Spleen (tissue), 11 donors: ENCODE measurements around the gene GPR137. TPM values are rescaled to one million over a fixed set of nuclear protein-coding genes. Genes with fewer than 3 reads are reported as not detected.

Source experiments
- DNase-seq: peaks from one replicate; pipeline ENCODE4 v3.0.0-alpha.2; 2020
- H3K27ac ChIP-seq, 8 donors: fragments of 200-600 bp; sonication (generic) in 7 of 8; 1 replicate in 4 of 8; 2 replicates in 4 of 8; pipeline versions ENCODE4 v1.5.0 to v1.8.0; 2016 to 2021; ENCODE audit warnings: inconsistent platforms in 4 of 8, mild to moderate bottlenecking in 4 of 8, moderate library complexity in 1 of 8
- H3K27me3 ChIP-seq, 7 donors: fragments of 200-600 bp; sonication (generic) in 6 of 7; replicated peaks in 1 of 7; 1 replicate in 4 of 7; 2 replicates in 3 of 7; pipeline versions ENCODE4 v1.5.0 to v1.8.0; 2016 to 2021; ENCODE audit warnings: inconsistent platforms in 3 of 7, mild to moderate bottlenecking in 1 of 7
- H3K36me3 ChIP-seq, 6 donors: fragments of 200-600 bp; sonication (generic) in 5 of 6; 1 replicate in 4 of 6; 2 replicates in 2 of 6; pipeline versions ENCODE4 v1.5.0 to v1.8.0; 2016 to 2021; ENCODE audit warnings: inconsistent platforms in 2 of 6
- H3K4me1 ChIP-seq, 6 donors: fragments of 200-600 bp; sonication (generic) in 5 of 6; 1 replicate in 3 of 6; 2 replicates in 3 of 6; pipeline versions ENCODE4 v1.5.0 to v1.8.0; 2016 to 2021; ENCODE audit warnings: inconsistent platforms in 3 of 6
- H3K4me3 ChIP-seq, 8 donors: fragments of 200-600 bp; sonication (generic) in 7 of 8; 1 replicate in 4 of 8; 2 replicates in 4 of 8; pipeline versions ENCODE4 v1.5.0 to v1.8.0; 2016 to 2021; ENCODE audit warnings: inconsistent platforms in 4 of 8, mild to moderate bottlenecking in 4 of 8, moderate library complexity in 2 of 8
- H3K9me3 ChIP-seq, 8 donors: fragments of 200-600 bp; sonication (generic) in 7 of 8; 1 replicate in 4 of 8; 2 replicates in 4 of 8; pipeline versions ENCODE4 v1.5.0 to v1.8.0; 2016 to 2021; ENCODE audit warnings: inconsistent platforms in 4 of 8
- CTCF ChIP-seq, 11 experiments: fragments of 200-600 bp in 7 of 11; fragments of 450-650 bp in 4 of 11; sonication (generic) in 4 of 11; IDR thresholded peaks in 8 of 11; conservative IDR thresholded peaks in 3 of 11; 1 replicate in 7 of 11; 2 replicates in 4 of 11; pipeline versions ENCODE4 v1.4.0 to v1.8.0; 2016 to 2021; ENCODE audit warnings: antibody characterized with exemption in 11 of 11, inconsistent platforms in 4 of 11, mild to moderate bottlenecking in 1 of 11
- POLR2A ChIP-seq, 3 donors: fragments of 450-650 bp; IDR thresholded peaks; one replicate each; pipeline ENCODE4 v1.5.1; 2017; ENCODE audit warnings: antibody characterized with exemption in 3 of 3, mild to moderate bottlenecking in 1 of 3
- POLR2AphosphoS5 ChIP-seq, 3 donors: sonication (generic); formaldehyde crosslinking; IDR thresholded peaks; one replicate each; pipeline ENCODE4 v1.5.1; 2017; ENCODE audit warnings: antibody characterized with exemption in 3 of 3
- WGBS, 5 donors: extraction: QIAGEN DNeasy Blood & Tissue Kit in 3 of 5; methylation state at CpG; one replicate each; pipeline versions ENCODE4 v1.1.5 to v1.1.7; 2013 to 2018; 5-methylcytosine and 5-hydroxymethylcytosine counted together
- intact Hi-C: fragments of 100-400 bp; cut with DNase I; formaldehyde crosslinking; loops from one replicate; pipeline ENCODE4 v1.15.0; 2023; ENCODE audit warnings: low total_unique reads
- polyA plus RNA-seq, 3 donors: library from polyadenylated mRNA; stranded (reverse); fragments of 200-250 nt; gene quantifications; one replicate each; pipeline ENCODE4 v1.2.1, GENCODE V29; 2013
- total RNA-seq, 7 donors: library from RNA; depleted of rRNA in 3 of 7; stranded (reverse); fragments of >200 nt in 3 of 7; fragmentation: NEBNext Ultra II Directional in 4 of 7; extraction: Animal tissue kit (Norgen Biotek cat#: 25700) in 4 of 7; gene quantifications; one replicate each; pipeline versions ENCODE4 v1.1.0 to v1.2.1, GENCODE V29; 2016 to 2021
- donor health status: healthy with polysubstance abuse.
- donor health status: DM: no; HTN: no; CAD: no; lungs with moderate emphysema.
- donor health status: DM: no; HTN: no; CAD: no.
- donor health status: Bipolar disorder and iron deficiency.
- donor health status: healthy.
- donor health status: DM: no; HTN: no; CAD: no.
- donor health status: DM: yes; HTN: yes; CAD: no.

Gene GPR137
- total and polyA plus RNA-seq, 10 donors: 13.7 to 37.2 (median 28.1) TPM

GRCh38 chr11:64238999-64239398 is 46.6 kb upstream of the GPR137 start:
- TF ChIP-seq POLR2AphosphoS5 (IDR thresholded peaks at IDR 0.05): peak in 1 of 3 donors; percentile 61
- TF ChIP-seq POLR2A (IDR thresholded peaks at IDR 0.05): no peak
- H3K27ac ChIP-seq: peak overlapping the region; percentile 43 to 100 (median 98)
- H3K9me3 ChIP-seq: no peaks in the 10 kb centered on the region
- peaks cover 19 to 85% (median 65%) of the 10 kb centered on the region in 6 donors for H3K4me1 ChIP-seq
- no peak for DNase-seq
- peak overlapping the region in 1 of 8 donors; percentile 35 for H3K4me3 ChIP-seq
- H3K27me3 ChIP-seq: no peaks in the 10 kb centered on the region
- H3K36me3 ChIP-seq: peaks cover 0 to 46% (median 26%) of the 10 kb centered on the region in 6 donors
- 47 to 79% (median 66%) methylated on average over 5 of the region's 5 CpGs for WGBS, 5 donors
- intact Hi-C loops: no loop called here

- intact Hi-C loops: no loop called here
- Histone ChIP-seq H3K27ac (peak overlapping the region; percentile 86 to 100 (median 98)), H3K4me1 (peaks cover 20 to 90% (median 67%) of the 10 kb centered on the region in 6 donors), H3K27me3 (no peaks in the 10 kb centered on the region), H3K9me3 (no peaks in the 10 kb centered on the region), H3K4me3 (peak overlapping the region in 5 of 8 donors; percentile 83 to 99 (median 94)), H3K36me3 (peaks cover 0 to 54% (median 28%) of the 10 kb centered on the region in 6 donors)
- DNase-seq: no peak
- TF ChIP-seq POLR2AphosphoS5 (IDR thresholded peaks at IDR 0.05) (peak in 2 of 3 donors; percentile 15 to 62), CTCF (IDR thresholded peaks at IDR 0.05 in 8 of 11, conservative IDR thresholded peaks at IDR 0.05 in 3 of 11) (no peak)
- WGBS, 5 donors: 56 to 72% (median 59%) methylated on average over 11 of the region's 11 CpGs
These were observed 45.8 kb upstream of the GPR137 start for GRCh38 chr11:64239662-64240434.

- peak within 1 kb of the TSS; percentile 86 to 100 (median 98) for H3K27ac ChIP-seq
- peak within 1 kb of the TSS; percentile 71 to 99 (median 86) for H3K4me3 ChIP-seq
- peak; percentile 100 for DNase-seq
- TF ChIP-seq POLR2A (IDR thresholded peaks at IDR 0.05) (peak in 2 of 3 donors; percentile 26 to 39), CTCF (IDR thresholded peaks at IDR 0.05 in 8 of 11, conservative IDR thresholded peaks at IDR 0.05 in 3 of 11) (no peak), POLR2AphosphoS5 (IDR thresholded peaks at IDR 0.05) (peak; percentile 97 to 99 (median 99))
- peaks cover 0 to 56% (median 28%) of the 10 kb centered on the region in 6 donors for H3K36me3 ChIP-seq
- WGBS, 5 donors: 1 to 2% (median 2%) methylated on average over 32 to 58 of the region's 58 CpGs
- no peaks in the 10 kb centered on the region for H3K9me3 ChIP-seq
- H3K27me3 ChIP-seq: no peaks in the 10 kb centered on the region
- intact Hi-C loops: no loop called here
- peaks cover 23 to 90% (median 67%) of the 10 kb centered on the region in 6 donors for H3K4me1 ChIP-seq
These were observed 45.0 kb upstream of the GPR137 start, which contains the start of gene FKBP2 for GRCh38 chr11:64240435-64241240. TSS of gene FKBP2 (plus strand) at chr11:64241095. CDS start at chr11:64242388, 1,293 bp downstream.

GRCh38 chr11:64241241-64241490 is 44.5 kb upstream of the GPR137 start:
- Histone ChIP-seq H3K4me3 (peak overlapping the region; percentile 71 to 99 (median 86)), H3K9me3 (no peaks in the 10 kb centered on the region), H3K4me1 (peaks cover 23 to 90% (median 66%) of the 10 kb centered on the region in 6 donors), H3K36me3 (peaks cover 0 to 51% (median 28%) of the 10 kb centered on the region in 6 donors), H3K27ac (peak overlapping the region; percentile 86 to 100 (median 98)), H3K27me3 (no peaks in the 10 kb centered on the region)
- intact Hi-C loops: no loop called here
- DNase-seq: peak; percentile 100
- TF ChIP-seq CTCF (IDR thresholded peaks at IDR 0.05 in 8 of 11, conservative IDR thresholded peaks at IDR 0.05 in 3 of 11) (peak in 2 of 11 experiments; percentile 9 to 39), POLR2A (IDR thresholded peaks at IDR 0.05) (no peak), POLR2AphosphoS5 (IDR thresholded peaks at IDR 0.05) (no peak)
- 0 to 2% (median 1%) methylated on average over 23 to 24 of the region's 24 CpGs for WGBS, 5 donors
